T-cell (primary cell): ENCODE results near the gene AAR2. TPM values are rescaled to one million over a fixed set of nuclear protein-coding genes. Genes with fewer than 3 reads are reported as not detected.

Source experiments
- ATAC-seq, 4 experiments: fragments of 200-7000 bp in 3 of 4; fragments of 150-1000 bp in 1 of 4; cut with Tn5 transposase; replicated peaks in 1 of 4; 1 replicate in 3 of 4; 2 replicates in 1 of 4; pipeline ENCODE4 v1.10.0; 2021; ENCODE audit warnings: moderate library complexity in 3 of 4, mild to moderate bottlenecking in 2 of 4, moderate number of reproducible peaks in 1 of 4
- CTCF ChIA-PET, 2 donors: fragments of 300-600 bp; sonication (Branson Sonifier 250); formaldehyde crosslinking; loops; one replicate each; lab custom pipeline; 2022; ENCODE audit warnings: antibody characterized with exemption in 2 of 2; lab: Charles Lee
- POLR2A ChIA-PET, 2 donors: fragments of 300-600 bp; sonication (Branson Sonifier 250); formaldehyde crosslinking; loops; one replicate each; lab custom pipeline; 2022; ENCODE audit warnings: antibody characterized with exemption in 2 of 2; lab: Charles Lee
- DNase-seq, 35 experiments: peaks; one replicate each; pipeline versions ENCODE4 v3.0.0 to v3.0.0-alpha.2; 2013 to 2023
- H3K27ac ChIP-seq: one replicate; pipeline ENCODE4 v1.5.1; 2013; ENCODE audit warnings: low read length
- H3K27me3 ChIP-seq, 2 experiments: replicated peaks in 1 of 2; 1 replicate in 1 of 2; 2 replicates in 1 of 2; pipeline versions ENCODE4 v1.6.1 to v1.7.0; 2013; ENCODE audit warnings: low read length in 1 of 2, mixed read lengths in 1 of 2; ENCODE audit not compliant: control insufficient read depth in 2 of 2, insufficient read depth in 2 of 2; ENCODE audit errors: extremely low read depth in 1 of 2
- H3K36me3 ChIP-seq, 2 donors: 1 replicate in 1 of 2; 2 replicates in 1 of 2; pipeline versions ENCODE4 v1.6.1 to v1.7.0; 2013; ENCODE audit warnings: low read length in 1 of 2; ENCODE audit not compliant: control insufficient read depth in 2 of 2, insufficient read depth in 1 of 2; ENCODE audit errors: extremely low read depth in 1 of 2
- H3K4me1 ChIP-seq, 2 experiments: 1 replicate in 1 of 2; 2 replicates in 1 of 2; pipeline versions ENCODE4 v1.6.1 to v1.7.0; 2013; ENCODE audit warnings: low read length in 2 of 2, mixed read lengths in 1 of 2; ENCODE audit not compliant: insufficient read depth in 2 of 2, control insufficient read depth in 1 of 2; ENCODE audit errors: extremely low read depth in 1 of 2
- H3K4me3 ChIP-seq, 2 donors: 1 replicate in 1 of 2; 2 replicates in 1 of 2; pipeline versions ENCODE4 v1.5.1 to v1.7.0; 2013; ENCODE audit warnings: mild to moderate bottlenecking in 2 of 2, low read length in 1 of 2, moderate library complexity in 1 of 2; ENCODE audit not compliant: control insufficient read depth in 1 of 2; ENCODE audit errors: extremely low read depth in 1 of 2
- H3K9me3 ChIP-seq: 2 replicates; pipeline ENCODE4 v1.7.0; 2013
- H3K27ac Mint-ChIP-seq, 2 donors: one replicate each; pipeline ENCODE4 v1.8.0; 2020 to 2021; ENCODE audit warnings: mild to moderate bottlenecking in 2 of 2, mixed read lengths in 2 of 2
- H3K27me3 Mint-ChIP-seq, 2 donors: one replicate each; pipeline ENCODE4 v1.8.0; 2021 to 2022; ENCODE audit warnings: mixed read lengths in 2 of 2
- H3K36me3 Mint-ChIP-seq: one replicate; pipeline ENCODE4 v1.8.0; 2021; ENCODE audit warnings: mixed read lengths
- H3K4me1 Mint-ChIP-seq, 3 donors: one replicate each; pipeline ENCODE4 v1.8.0; 2020 to 2022; ENCODE audit warnings: mixed read lengths in 3 of 3, mild to moderate bottlenecking in 1 of 3
- H3K4me3 Mint-ChIP-seq, 3 donors: one replicate each; pipeline ENCODE4 v1.8.0; 2020 to 2022; ENCODE audit warnings: mild to moderate bottlenecking in 3 of 3, mixed read lengths in 3 of 3, moderate library complexity in 3 of 3
- H3K9me3 Mint-ChIP-seq, 3 donors: one replicate each; pipeline ENCODE4 v1.8.0; 2020 to 2022; ENCODE audit warnings: mixed read lengths in 3 of 3
- WGBS: methylation state at CpG from one replicate; pipeline ENCODE4 v1.1.5; 2013; ENCODE audit warnings: missing lambda C conversion rate; ENCODE audit not compliant: insufficient coverage; 5-methylcytosine and 5-hydroxymethylcytosine counted together
- total RNA-seq, 35 experiments: library from RNA in 6 of 35; stranded (reverse) in 6 of 35; fragments of 120-200 nt in 1 of 35; gene quantifications; one replicate each; pipeline versions ENCODE4 v1.2.1 to v1.2.4 and lab custom pipeline; 2013 to 2026

Gene AAR2
- total RNA-seq, 5 donors from 2014 or later (not counting 1 experiment from before 2014, with no cell fraction given): 17.7 to 24.1 (median 23.3) TPM

GRCh38 chr20:36285746-36286447 is 49.6 kb downstream of the AAR2 start:
- H3K4me1 ChIP-seq: no peaks in the 10 kb centered on the region
- no peaks in the 10 kb centered on the region for H3K9me3 ChIP-seq
- H3K4me1 Mint-ChIP-seq: no peaks in the 10 kb centered on the region
- ATAC-seq (no peak), DNase-seq (no peak)
- H3K27me3 Mint-ChIP-seq: peaks cover 28 to 34% of the 10 kb centered on the region in 2 donors
- H3K4me3 ChIP-seq: no peak overlapping the region
- WGBS: 79% methylated on average over 6 of the region's 11 CpGs
- POLR2A ChIA-PET: no interaction called here
- peaks cover 0 to 8% (median 4%) of the 10 kb centered on the region in 3 donors for H3K9me3 Mint-ChIP-seq
- no peaks in the 10 kb centered on the region for H3K36me3 ChIP-seq
- H3K4me3 Mint-ChIP-seq: no peak overlapping the region
- no peak overlapping the region for H3K27ac ChIP-seq
- H3K36me3 Mint-ChIP-seq: no peaks in the 10 kb centered on the region
- no peak overlapping the region for H3K27ac Mint-ChIP-seq
- H3K27me3 ChIP-seq: peaks cover 0 to 26% of the 10 kb centered on the region in 2 experiments
- CTCF ChIA-PET: interaction anchor here in 1 of 2 donors (0.6 kb wide), 1 partner anchor 444 kb away, joined by 3 read pairs; no protein-coding TSS in a partner anchor

- Histone ChIP-seq H3K9me3 (no peaks in the 10 kb centered on the region), H3K36me3 (no peaks in the 10 kb centered on the region), H3K27ac (no peak overlapping the region), H3K4me1 (no peaks in the 10 kb centered on the region), H3K4me3 (no peak overlapping the region), H3K27me3 (peaks cover 6 to 55% of the 10 kb centered on the region in 2 experiments)
- no peak overlapping the region for H3K27ac Mint-ChIP-seq
- no peaks in the 10 kb centered on the region for H3K9me3 Mint-ChIP-seq
- WGBS: 43% methylated on average over 4 of the region's 5 CpGs
- no peak for ATAC-seq
- CTCF ChIA-PET: no interaction called here
- peaks cover 40 to 68% of the 10 kb centered on the region in 2 donors for H3K27me3 Mint-ChIP-seq
- H3K4me1 Mint-ChIP-seq: no peaks in the 10 kb centered on the region
- POLR2A ChIA-PET: no interaction called here
- H3K36me3 Mint-ChIP-seq: no peaks in the 10 kb centered on the region
- H3K4me3 Mint-ChIP-seq: no peak overlapping the region
- DNase-seq: no peak
These were observed 61.4 kb downstream of the AAR2 start for GRCh38 chr20:36297656-36298055.

- Mint-ChIP-seq H3K27ac (no peak overlapping the region), H3K4me3 (no peak overlapping the region), H3K36me3 (no peaks in the 10 kb centered on the region), H3K4me1 (no peaks in the 10 kb centered on the region), H3K27me3 (peaks cover 40 to 72% of the 10 kb centered on the region in 2 donors), H3K9me3 (no peaks in the 10 kb centered on the region)
- CTCF ChIA-PET: no interaction called here
- Histone ChIP-seq H3K4me3 (no peak overlapping the region), H3K27ac (no peak overlapping the region), H3K27me3 (peaks cover 6 to 58% of the 10 kb centered on the region in 2 experiments), H3K4me1 (no peaks in the 10 kb centered on the region), H3K9me3 (no peaks in the 10 kb centered on the region), H3K36me3 (no peaks in the 10 kb centered on the region)
- DNase-seq: no peak
- WGBS: 74% methylated on average over 3 of the region's 3 CpGs
- no peak for ATAC-seq
- POLR2A ChIA-PET: no interaction called here
These were observed 61.8 kb downstream of the AAR2 start for GRCh38 chr20:36298061-36298460.

- ATAC-seq (no peak), DNase-seq (no peak)
- ChIA-PET POLR2A (no interaction called here), CTCF (no interaction called here)
- H3K9me3 ChIP-seq: no peaks in the 10 kb centered on the region
- H3K36me3 ChIP-seq: no peaks in the 10 kb centered on the region
- peaks cover 47 to 75% of the 10 kb centered on the region in 2 donors for H3K27me3 Mint-ChIP-seq
- no peaks in the 10 kb centered on the region for H3K9me3 Mint-ChIP-seq
- H3K27ac Mint-ChIP-seq: no peak overlapping the region
- 71% methylated on average over 9 of the region's 11 CpGs for WGBS
- no peak overlapping the region for H3K27ac ChIP-seq
- H3K4me3 ChIP-seq: no peak overlapping the region
- H3K27me3 ChIP-seq: peaks cover 6 to 61% of the 10 kb centered on the region in 2 experiments
- H3K4me1 Mint-ChIP-seq: no peaks in the 10 kb centered on the region
- no peaks in the 10 kb centered on the region for H3K36me3 Mint-ChIP-seq
- no peak overlapping the region for H3K4me3 Mint-ChIP-seq
- H3K4me1 ChIP-seq: no peaks in the 10 kb centered on the region
These were observed 62.6 kb downstream of the AAR2 start for GRCh38 chr20:36298795-36299339.

DNA sequence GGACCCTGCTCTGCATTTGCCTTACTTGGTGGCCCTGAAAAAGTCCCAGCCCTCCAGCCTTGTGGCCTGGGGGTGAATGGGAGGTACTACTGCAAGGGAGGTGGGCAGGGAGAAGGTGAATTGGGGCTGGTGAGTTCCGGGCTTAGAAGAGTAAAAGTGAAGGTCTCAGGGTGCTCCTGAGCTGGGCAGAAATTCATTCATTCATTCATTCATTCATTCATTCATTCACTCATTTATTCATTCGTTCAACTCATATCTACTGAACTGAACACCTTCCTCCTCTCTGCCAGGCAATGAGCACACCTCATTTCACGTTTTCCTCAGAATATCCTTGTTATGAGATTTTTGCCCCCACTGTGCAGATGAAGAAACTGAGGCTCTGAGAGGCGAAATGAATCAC is 63.2 kb downstream of the AAR2 start:
- no peak for DNase-seq
- CTCF ChIA-PET: no interaction called here
- H3K4me1 Mint-ChIP-seq: no peaks in the 10 kb centered on the region
- Histone ChIP-seq H3K9me3 (no peaks in the 10 kb centered on the region), H3K4me1 (no peaks in the 10 kb centered on the region), H3K27ac (no peak overlapping the region), H3K36me3 (no peaks in the 10 kb centered on the region), H3K4me3 (no peak overlapping the region), H3K27me3 (peaks cover 6 to 59% of the 10 kb centered on the region in 2 experiments)
- no peaks in the 10 kb centered on the region for H3K36me3 Mint-ChIP-seq
- no peaks in the 10 kb centered on the region for H3K9me3 Mint-ChIP-seq
- no peak overlapping the region for H3K27ac Mint-ChIP-seq
- H3K4me3 Mint-ChIP-seq: no peak overlapping the region
- 81% methylated on average over 3 of the region's 4 CpGs for WGBS
- H3K27me3 Mint-ChIP-seq: peaks cover 52 to 79% of the 10 kb centered on the region in 2 donors
- POLR2A ChIA-PET: no interaction called here
- no peak for ATAC-seq

GRCh38 chr20:36301359-36302119 is 65.3 kb downstream of the AAR2 start:
- H3K4me3 ChIP-seq: no peak overlapping the region
- Mint-ChIP-seq H3K27me3 (peaks cover 60 to 78% of the 10 kb centered on the region in 2 donors), H3K36me3 (no peaks in the 10 kb centered on the region), H3K9me3 (no peaks in the 10 kb centered on the region), H3K27ac (no peak overlapping the region), H3K4me1 (peaks cover 0 to 9% (median 5%) of the 10 kb centered on the region in 3 donors), H3K4me3 (no peak overlapping the region)
- H3K9me3 ChIP-seq: no peaks in the 10 kb centered on the region
- peaks cover 0 to 7% of the 10 kb centered on the region in 2 experiments for H3K4me1 ChIP-seq
- H3K27ac ChIP-seq: no peak overlapping the region
- 61% methylated on average over 7 of the region's 7 CpGs for WGBS
- no peaks in the 10 kb centered on the region for H3K36me3 ChIP-seq
- H3K27me3 ChIP-seq: peaks cover 8 to 73% of the 10 kb centered on the region in 2 experiments
- ChIA-PET POLR2A (no interaction called here), CTCF (no interaction called here)
- ATAC-seq (no peak), DNase-seq (no peak)
